ENCODE measurements around the gene TLCD3B.

TLCD3B gene

DNA sequence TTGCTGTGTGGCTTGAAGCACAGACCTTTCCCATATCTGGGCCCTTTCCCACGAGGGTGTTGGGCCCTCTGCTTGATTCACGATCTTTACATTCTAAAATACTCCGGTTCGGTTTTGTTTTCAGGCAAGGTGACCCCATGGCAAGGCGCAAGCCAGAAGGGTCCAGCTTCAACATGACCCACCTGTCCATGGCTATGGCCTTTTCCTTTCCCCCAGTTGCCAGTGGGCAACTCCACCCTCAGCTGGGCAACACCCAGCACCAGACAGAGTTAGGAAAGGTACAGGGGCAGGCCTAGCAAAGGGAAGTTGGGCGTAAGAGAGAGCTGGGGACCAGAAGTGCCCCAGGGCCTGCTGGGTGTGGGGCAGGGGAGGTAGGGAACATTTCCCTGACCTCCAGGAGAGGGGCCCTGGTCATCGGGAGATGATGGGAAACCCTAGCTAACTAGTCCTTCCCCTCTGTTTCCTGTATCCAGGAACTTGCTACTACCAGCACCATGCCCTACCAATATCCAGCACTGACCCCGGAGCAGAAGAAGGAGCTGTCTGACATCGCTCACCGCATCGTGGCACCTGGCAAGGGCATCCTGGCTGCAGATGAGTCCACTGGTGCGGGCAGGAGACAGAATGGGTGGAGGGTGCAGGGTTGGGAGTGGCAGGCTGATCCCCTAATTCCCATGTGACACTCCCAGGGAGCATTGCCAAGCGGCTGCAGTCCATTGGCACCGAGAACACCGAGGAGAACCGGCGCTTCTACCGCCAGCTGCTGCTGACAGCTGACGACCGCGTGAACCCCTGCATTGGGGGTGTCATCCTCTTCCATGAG lies 35.9 kb upstream of the TLCD3B start:
- ChIA-PET POLR2A (interaction anchor here (0.5 to 1.7 kb wide), 4 partner anchors 13 to 490 kb away, joined by 3 to 5 read pairs (median 4); no protein-coding TSS in a partner anchor), CTCF (interaction anchor here (0.8 to 3.2 kb wide), 3 partner anchors 9 to 25 kb away, joined by 3 to 21 read pairs (median 7); partner anchors contain the start of genes PPP4C and TBX6)
- TF ChIP-seq, protein P1, sequence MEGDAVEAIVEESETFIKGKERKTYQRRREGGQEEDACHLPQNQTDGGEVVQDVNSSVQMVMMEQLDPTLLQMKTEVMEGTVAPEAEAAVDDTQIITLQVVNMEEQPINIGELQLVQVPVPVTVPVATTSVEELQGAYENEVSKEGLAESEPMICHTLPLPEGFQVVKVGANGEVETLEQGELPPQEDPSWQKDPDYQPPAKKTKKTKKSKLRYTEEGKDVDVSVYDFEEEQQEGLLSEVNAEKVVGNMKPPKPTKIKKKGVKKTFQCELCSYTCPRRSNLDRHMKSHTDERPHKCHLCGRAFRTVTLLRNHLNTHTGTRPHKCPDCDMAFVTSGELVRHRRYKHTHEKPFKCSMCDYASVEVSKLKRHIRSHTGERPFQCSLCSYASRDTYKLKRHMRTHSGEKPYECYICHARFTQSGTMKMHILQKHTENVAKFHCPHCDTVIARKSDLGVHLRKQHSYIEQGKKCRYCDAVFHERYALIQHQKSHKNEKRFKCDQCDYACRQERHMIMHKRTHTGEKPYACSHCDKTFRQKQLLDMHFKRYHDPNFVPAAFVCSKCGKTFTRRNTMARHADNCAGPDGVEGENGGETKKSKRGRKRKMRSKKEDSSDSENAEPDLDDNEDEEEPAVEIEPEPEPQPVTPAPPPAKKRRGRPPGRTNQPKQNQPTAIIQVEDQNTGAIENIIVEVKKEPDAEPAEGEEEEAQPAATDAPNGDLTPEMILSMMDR (IDR thresholded peaks at IDR 0.05; ENCODE audit: control extremely low read depth, extremely low read depth, low read depth, missing control alignments) = no peak
- no peak for DNase-seq (ENCODE audit: extremely low spot score)

DNA sequence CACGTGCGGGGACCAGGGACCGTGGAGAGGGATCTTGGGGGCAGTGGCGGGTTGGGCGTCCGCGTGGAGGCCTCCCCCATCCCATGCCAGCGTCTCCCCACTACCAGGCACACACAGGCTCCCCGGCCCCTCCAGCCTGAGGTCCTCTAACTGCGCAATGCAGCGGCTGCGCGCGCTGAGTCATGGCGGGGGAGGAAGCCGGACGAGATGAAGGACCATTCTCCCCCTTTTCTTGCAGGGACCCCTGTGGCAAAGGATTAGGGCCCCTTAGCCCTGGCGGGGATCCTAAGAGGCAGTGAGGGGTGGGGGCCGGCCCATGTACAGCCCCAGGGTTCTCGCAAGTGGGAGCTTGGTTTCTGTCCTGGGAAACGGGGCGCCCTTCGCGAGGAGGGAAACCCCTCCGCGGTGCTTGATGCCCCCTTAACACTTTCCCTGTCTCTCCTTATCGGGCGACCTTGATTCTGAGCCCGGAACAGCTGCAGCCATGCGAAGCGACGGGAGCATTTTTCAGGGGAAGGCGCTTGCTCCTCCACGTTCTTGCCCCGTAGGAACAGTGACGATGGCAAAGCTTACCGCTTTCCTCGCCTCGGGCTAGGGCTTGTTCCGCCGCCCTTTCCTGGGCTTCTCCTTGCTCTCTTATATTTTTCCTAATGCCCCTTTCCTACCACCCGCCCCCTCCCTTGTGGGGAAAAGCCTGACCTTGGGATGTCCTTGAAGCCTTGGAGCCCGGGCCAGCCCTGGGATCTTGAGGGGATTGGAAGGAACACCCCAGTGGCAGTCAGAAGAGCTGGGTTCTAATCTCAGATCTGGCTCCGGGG lies 35.1 kb upstream of the TLCD3B start:
- TF ChIP-seq, protein P1 (IDR thresholded peaks at IDR 0.05; ENCODE audit: control extremely low read depth, extremely low read depth, low read depth, missing control alignments) = no peak
- POLR2A ChIA-PET = interaction anchor here (0.5 to 1.7 kb wide), 12 partner anchors 9 to 489 kb away, joined by 3 to 13 read pairs (median 4); partner anchors contain the start of genes PPP4C and TBX6
- DNase-seq (ENCODE audit: extremely low spot score) = no peak
- CTCF ChIA-PET = interaction anchor here (0.8 to 3.2 kb wide), 6 partner anchors 9 to 27 kb away, joined by 3 to 21 read pairs (median 6); partner anchors contain the start of gene TBX6

DNA sequence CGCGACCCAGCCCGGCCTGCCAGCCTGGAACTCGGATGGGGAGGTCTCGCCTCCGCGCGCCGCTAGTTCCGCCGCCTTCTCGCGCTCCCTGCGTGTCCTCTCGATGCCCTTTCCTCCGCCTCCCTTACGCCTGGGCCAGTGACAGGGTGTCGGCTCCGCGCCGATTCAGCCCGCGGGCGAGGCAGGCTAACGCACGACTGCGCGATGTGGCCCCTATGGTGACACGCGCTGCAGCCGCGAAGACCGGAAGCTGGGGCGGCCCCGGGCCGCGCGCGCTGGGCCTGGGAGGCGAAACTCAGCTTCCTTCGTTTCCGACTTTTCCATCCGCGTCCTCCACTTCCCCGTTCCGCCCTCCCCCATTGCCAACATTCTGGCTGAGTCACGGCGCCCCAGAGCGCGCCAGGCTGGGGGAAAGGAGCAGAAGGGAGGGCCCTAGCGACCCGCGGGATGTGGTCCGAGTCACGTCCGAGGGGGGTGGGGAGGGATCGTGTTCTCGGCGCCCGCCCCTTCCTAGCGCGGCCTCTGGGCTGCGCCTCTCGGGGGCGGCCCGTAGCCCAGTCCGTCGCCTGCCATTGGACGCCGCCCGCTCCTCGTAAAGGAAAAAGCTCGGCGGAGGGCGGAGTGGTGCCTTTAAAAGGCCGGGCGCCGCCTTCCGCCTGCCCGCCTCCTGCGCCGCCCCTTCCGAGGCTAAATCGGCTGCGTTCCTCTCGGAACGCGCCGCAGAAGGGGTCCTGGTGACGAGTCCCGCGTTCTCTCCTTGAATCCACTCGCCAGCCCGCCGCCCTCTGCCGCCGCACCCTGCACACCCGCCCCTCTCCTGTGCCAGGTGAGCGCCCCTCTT lies 34.3 kb upstream of the TLCD3B start, which contains the start of gene ALDOA:
ALDOA (plus strand) TSS at position 659 of the 841 bp plus-strand sequence. CDS start 1,138 bp downstream, outside the sequence.
- ChIA-PET CTCF (interaction anchor here (0.9 to 3.2 kb wide), 6 partner anchors 9 to 28 kb away, joined by 3 to 21 read pairs (median 6); partner anchors contain the start of gene TBX6), POLR2A (interaction anchor here (0.6 to 1.7 kb wide), 12 partner anchors 8 to 404 kb away, joined by 3 to 13 read pairs (median 4); partner anchors contain the start of genes PPP4C and TBX6)
- DNase-seq (ENCODE audit: extremely low spot score) = peak; percentile 97
- TF ChIP-seq, protein P1 (IDR thresholded peaks at IDR 0.05; ENCODE audit: control extremely low read depth, extremely low read depth, low read depth, missing control alignments) = no peak

DNA sequence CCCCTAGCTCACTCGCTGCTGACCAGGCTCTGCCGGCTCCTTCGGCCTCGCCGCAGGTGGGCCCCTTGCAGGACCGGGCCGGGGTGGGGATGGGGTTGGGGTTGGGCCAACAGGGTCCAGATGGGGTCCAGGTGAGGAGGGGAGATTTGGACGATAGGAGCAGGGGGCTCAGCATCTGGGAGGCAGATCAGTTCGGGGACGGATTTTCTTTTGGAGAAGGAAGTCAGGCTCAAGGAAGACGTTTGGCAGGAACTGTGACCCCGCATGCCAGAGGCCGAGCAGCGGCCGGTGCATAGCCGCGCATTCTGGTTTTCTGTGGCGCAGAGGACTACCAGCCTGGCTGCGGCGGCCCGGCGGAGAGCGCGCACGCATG lies 33.6 kb upstream of the TLCD3B start:
- TF ChIP-seq, protein P1 (IDR thresholded peaks at IDR 0.05; ENCODE audit: control extremely low read depth, extremely low read depth, low read depth, missing control alignments) = no peak
- DNase-seq (ENCODE audit: extremely low spot score) = no peak
- ChIA-PET POLR2A (interaction anchor here (1.3 to 1.5 kb wide), 4 partner anchors 11 to 121 kb away, joined by 3 to 13 read pairs (median 8); partner anchors contain the start of genes PPP4C and TBX6), CTCF (interaction anchor here (1.2 to 3.2 kb wide), 4 partner anchors 10 to 27 kb away, joined by 3 to 21 read pairs (median 10); partner anchors contain the start of gene TBX6)

DNA sequence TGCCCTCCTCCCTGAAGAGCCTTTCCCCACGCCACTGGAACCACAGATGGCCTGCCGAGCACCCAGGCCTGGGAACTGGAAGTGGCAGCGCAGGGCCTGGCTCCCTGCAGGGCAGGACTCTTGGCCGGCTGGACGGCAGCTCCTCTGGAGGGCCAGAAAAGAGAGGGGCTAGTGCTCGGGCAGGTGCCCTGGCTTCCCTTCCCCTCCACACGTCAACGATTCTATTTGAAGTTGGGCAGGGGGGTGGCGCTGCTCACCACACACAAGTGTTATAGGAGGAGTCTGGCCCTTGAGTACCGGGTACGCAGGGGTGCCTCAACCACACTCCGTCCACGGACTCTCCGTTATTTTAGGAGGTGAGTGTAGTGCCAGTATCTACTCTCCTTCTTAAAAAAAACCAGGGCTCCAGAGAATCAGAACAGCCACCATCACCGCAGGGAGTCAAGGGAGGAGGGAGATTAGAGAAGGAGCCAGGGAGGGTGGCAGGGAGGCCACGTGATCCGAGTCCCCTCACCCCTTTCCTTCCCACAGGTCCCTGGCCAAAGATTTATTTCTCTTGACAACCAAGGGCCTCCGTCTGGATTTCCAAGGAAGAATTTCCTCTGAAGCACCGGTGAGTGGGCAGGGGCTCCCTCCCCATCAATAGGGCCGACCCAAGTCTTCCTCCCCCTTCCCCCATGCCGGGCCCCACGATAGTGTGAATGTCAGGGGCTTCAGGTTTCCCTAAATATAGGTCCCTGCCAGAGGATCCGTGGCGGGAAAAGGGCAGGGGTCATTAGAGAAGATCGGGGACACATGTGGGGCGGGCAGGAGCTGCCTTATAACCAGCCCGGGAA lies 33.0 kb upstream of the TLCD3B start:
- DNase-seq (ENCODE audit: extremely low spot score) = peak; percentile 85
- ChIA-PET POLR2A (interaction anchor here (1.5 kb wide), 1 partner anchor 121 kb away, joined by 4 read pairs; no protein-coding TSS in a partner anchor), CTCF (interaction anchor here (0.9 to 3.2 kb wide), 8 partner anchors 9 to 373 kb away, joined by 3 to 21 read pairs (median 6); partner anchors contain the start of gene TBX6)
- TF ChIP-seq, protein P1 (IDR thresholded peaks at IDR 0.05; ENCODE audit: control extremely low read depth, extremely low read depth, low read depth, missing control alignments) = peak; percentile 48
